WTC11 (cell line): ENCODE measurements around the gene XKRX. TPM values are rescaled to one million over a fixed set of nuclear protein-coding genes. Genes with fewer than 3 reads are reported as not detected.

Experiments used
- ATAC-seq: fragments of 200-7000 bp; cut with Tn5 transposase; 2 replicates; pipeline ENCODE4 v1.10.0; 2021; ENCODE audit warnings: mild to moderate bottlenecking, moderate library complexity
- CTCF ChIA-PET: fragments of 300-600 bp; sonication (Branson Sonifier 250); formaldehyde crosslinking; loops from one replicate; lab custom pipeline; 2021; ENCODE audit warnings: antibody characterized with exemption; lab: Charles Lee
- POLR2A ChIA-PET: fragments of 350-600 bp; sonication (Branson Sonifier 250); formaldehyde crosslinking; loops from one replicate; lab custom pipeline; 2021; ENCODE audit warnings: antibody characterized with exemption; lab: Charles Lee
- DNase-seq: peaks from one replicate; pipeline ENCODE4 v3.0.0; 2021; ENCODE audit warnings: low spot score
- H3K27ac Mint-ChIP-seq: 2 replicates; pipeline ENCODE4 v1.8.0; 2021; ENCODE audit warnings: mixed read lengths
- H3K27me3 Mint-ChIP-seq: 2 replicates; pipeline ENCODE4 v1.8.0; 2021; ENCODE audit warnings: low read depth, mild to moderate bottlenecking, moderate library complexity, mixed read lengths
- H3K36me3 Mint-ChIP-seq: 2 replicates; pipeline ENCODE4 v1.8.0; 2021; ENCODE audit warnings: mixed read lengths
- H3K4me1 Mint-ChIP-seq: 2 replicates; pipeline ENCODE4 v1.8.0; 2022; ENCODE audit warnings: mixed read lengths
- H3K4me3 Mint-ChIP-seq: 2 replicates; pipeline ENCODE4 v1.8.0; 2021; ENCODE audit warnings: mild to moderate bottlenecking, moderate library complexity, mixed read lengths
- H3K9me3 Mint-ChIP-seq: 2 replicates; pipeline ENCODE4 v1.8.0; 2021; ENCODE audit warnings: mixed read lengths
- AR ChIP-seq: fragments of 250-450 bp; sonication (Bioruptor Pico); IDR thresholded peaks from 2 replicates; pipeline ENCODE4 v1.9.0; 2021; ENCODE audit warnings: mild to moderate bottlenecking
- ARID4B ChIP-seq: sonication (generic); formaldehyde crosslinking; IDR thresholded peaks from 2 replicates; pipeline ENCODE4 v1.8.0; 2023; ENCODE audit warnings: missing genetic modification reagents, mild to moderate bottlenecking, borderline replicate concordance
- ATF6 ChIP-seq: sonication (generic); formaldehyde crosslinking; IDR thresholded peaks from 2 replicates; pipeline ENCODE4 v1.8.1; 2023; ENCODE audit warnings: mild to moderate bottlenecking, missing genetic modification reagents
- CTCF ChIP-seq: fragments of 200-600 bp; IDR thresholded peaks from 2 replicates; pipeline ENCODE4 v1.8.0; 2022; ENCODE audit warnings: antibody characterized with exemption
- E2F1 ChIP-seq: sonication (generic); formaldehyde crosslinking; IDR thresholded peaks from 2 replicates; pipeline ENCODE4 v1.8.0; 2022; ENCODE audit warnings: mild to moderate bottlenecking, missing genetic modification reagents
- FOXP1 ChIP-seq: sonication (generic); formaldehyde crosslinking; IDR thresholded peaks from 2 replicates; pipeline ENCODE4 v1.8.0; 2022; ENCODE audit warnings: missing genetic modification reagents, mild to moderate bottlenecking, moderate library complexity, borderline replicate concordance
- JUN ChIP-seq: sonication (generic); formaldehyde crosslinking; IDR thresholded peaks from 2 replicates; pipeline ENCODE4 v1.8.0; 2023; ENCODE audit warnings: mild to moderate bottlenecking, missing genetic modification reagents
- NFYB ChIP-seq: sonication (generic); formaldehyde crosslinking; conservative IDR thresholded peaks from 2 replicates; pipeline ENCODE4 v1.8.0; 2022; ENCODE audit warnings: low read depth, missing genetic modification reagents
- TEAD1 ChIP-seq: sonication (generic); formaldehyde crosslinking; IDR thresholded peaks from 2 replicates; pipeline ENCODE4 v1.8.0; 2022; ENCODE audit warnings: mild to moderate bottlenecking, missing genetic modification reagents
- ZNF138 ChIP-seq: sonication (generic); formaldehyde crosslinking; conservative IDR thresholded peaks from 2 replicates; pipeline ENCODE4 v1.8.1; 2022; ENCODE audit warnings: mild to moderate bottlenecking, moderate library complexity, missing genetic modification reagents
- ZNF232 ChIP-seq: sonication (generic); formaldehyde crosslinking; IDR thresholded peaks from 2 replicates; pipeline ENCODE4 v1.8.0; 2022; ENCODE audit warnings: mild to moderate bottlenecking, missing genetic modification reagents
- ZNF317 ChIP-seq: sonication (generic); formaldehyde crosslinking; IDR thresholded peaks from 2 replicates; pipeline ENCODE4 v1.8.1; 2023; ENCODE audit warnings: low read depth, mild to moderate bottlenecking, moderate library complexity, missing genetic modification reagents, borderline replicate concordance
- ZNF423 ChIP-seq: fragments of 250-450 bp; sonication (Bioruptor Pico); IDR thresholded peaks from 2 replicates; pipeline ENCODE4 v2.1.2; 2022; ENCODE audit warnings: mild to moderate bottlenecking, moderate library complexity
- ZNF532 ChIP-seq: fragments of 250-450 bp; sonication (Bioruptor Pico); IDR thresholded peaks from 2 replicates; pipeline ENCODE4 v1.9.0; 2021; ENCODE audit warnings: mild to moderate bottlenecking, borderline replicate concordance
- total RNA-seq: library from RNA; stranded (reverse); gene quantifications from 3 replicates; pipeline ENCODE4 v1.2.3, GENCODE V29; 2021

The XKRX gene
- total RNA-seq, 1 experiment from 2014 or later = 1.1 TPM

GRCh38 chrX:100870527-100870926 is 58.2 kb downstream of the XKRX start (continued):
- TF ChIP-seq AR = no peak
- TF ChIP-seq TEAD1 (CRISPR knock-in tag) = no peak
- TF ChIP-seq, all 79 proteins: peak for 0

- ChIA-PET POLR2A (interaction anchor here (0.6 kb wide), 1 partner anchor 148 kb away, joined by 4 read pairs; no protein-coding TSS in a partner anchor), CTCF (no interaction called here)
- no peaks in the 10 kb centered on the region for H3K36me3 Mint-ChIP-seq
- no peak overlapping the region for H3K27ac Mint-ChIP-seq
- peaks cover 4% of the 10 kb centered on the region for H3K4me1 Mint-ChIP-seq
- DNase-seq (no peak), ATAC-seq (no peak)
- H3K27me3 Mint-ChIP-seq = no peaks in the 10 kb centered on the region
- H3K9me3 Mint-ChIP-seq = no peaks in the 10 kb centered on the region
- TF ChIP-seq E2F1 (CRISPR knock-in tag) = no peak
- TF ChIP-seq ZNF532 (CRISPR knock-in tag) = no peak
- H3K4me3 Mint-ChIP-seq = no peak overlapping the region
Observed at GRCh38 chrX:100868273-100868672, 60.4 kb downstream of the XKRX start.

GRCh38 chrX:100864657-100865391 is 63.9 kb downstream of the XKRX start:
- Mint-ChIP-seq H3K4me3 (no peak overlapping the region), H3K36me3 (no peaks in the 10 kb centered on the region), H3K4me1 (no peaks in the 10 kb centered on the region), H3K27me3 (no peaks in the 10 kb centered on the region), H3K27ac (no peak overlapping the region), H3K9me3 (no peaks in the 10 kb centered on the region)
- ChIA-PET POLR2A (no interaction called here), CTCF (interaction anchor here (1.0 kb wide), 1 partner anchor 31 kb away, joined by 4 read pairs; no protein-coding TSS in a partner anchor)
- DNase-seq (no peak), ATAC-seq (no peak)
- no peak for TF ChIP-seq ZNF138 (CRISPR knock-in tag)
- TF ChIP-seq NFYB = no peak
- TF ChIP-seq CTCF = no peak
- TF ChIP-seq ZNF232 (CRISPR knock-in tag) = no peak
- TF ChIP-seq JUN = no peak
- TF ChIP-seq ZNF423 = no peak
- no peak for TF ChIP-seq ATF6 (CRISPR knock-in tag)
- no peak for TF ChIP-seq FOXP1 (CRISPR knock-in tag)
- TF ChIP-seq ZNF317 (CRISPR knock-in tag) = no peak
- TF ChIP-seq ARID4B = no peak
